K562 (cell line): ENCODE results near the gene TFAM.

Source experiments
- CTCF ChIP-seq, 3 experiments: IDR thresholded peaks in 2 of 3; conservative IDR thresholded peaks in 1 of 3; 2 replicates each; pipeline ENCODE4 v1.5.1; 2011 to 2012; ENCODE audit warnings: low read length in 3 of 3, mild to moderate bottlenecking in 3 of 3, control low read depth in 2 of 3, improper control_type of control experiment in 1 of 3, inconsistent platforms in 1 of 3, low read depth in 1 of 3, mixed read lengths in 1 of 3, moderate library complexity in 1 of 3; ENCODE audit not compliant: insufficient read depth in 2 of 3
- POLR2A ChIP-seq: fragments of 450-650 bp; conservative IDR thresholded peaks from 2 replicates; pipeline ENCODE4 v1.6.1; 2016
- POLR2AphosphoS5 ChIP-seq: IDR thresholded peaks from 2 replicates; pipeline ENCODE4 v1.6.1; 2011; ENCODE audit warnings: mild to moderate bottlenecking, low read depth, low read length, moderate library complexity; ENCODE audit not compliant: control insufficient read depth, insufficient read depth
- SRF ChIP-seq, 2 experiments: fragments of 250-450, 450-650 bp in 1 of 2; sonication (Bioruptor Pico) in 1 of 2; sonication (generic) in 1 of 2; formaldehyde crosslinking; IDR thresholded peaks; 2 replicates each; pipeline versions ENCODE4 v1.5.0 to v1.5.1; 2020 to 2022; ENCODE audit warnings: mild to moderate bottlenecking in 1 of 2, missing genetic modification reagents in 1 of 2

GRCh38 chr10:58360412-58361004, 24.7 kb upstream of the TFAM start:
- TF ChIP-seq POLR2AphosphoS5 (no peak), CTCF (IDR thresholded peaks at IDR 0.05 in 2 of 3, conservative IDR thresholded peaks at IDR 0.05 in 1 of 3; ENCODE audit: insufficient read depth in 2 of 3, low read depth in 1 of 3, low read length in 3 of 3) (no peak), SRF (CRISPR knock-in tag; IDR thresholded peaks at IDR 0.05) (no peak), POLR2A (no peak)
